ENCODE data around the gene RAPGEFL1. TPM values are rescaled to one million over a fixed set of nuclear protein-coding genes. Genes with fewer than 3 reads are reported as not detected.

RAPGEFL1 gene
- total RNA-seq, 3 donors from 2014 or later: 5.7 to 6.7 (median 6.1) TPM

- no peak overlapping the region for H3K4me3 Mint-ChIP-seq
- H3K9me3 Mint-ChIP-seq: no peaks in the 10 kb centered on the region
- peaks cover 32% of the 10 kb centered on the region for H3K4me1 Mint-ChIP-seq (ENCODE audit: low read depth)
- H3K27me3 Mint-ChIP-seq (ENCODE audit: low read depth): no peaks in the 10 kb centered on the region
- no peak for ATAC-seq
- peaks cover 7% of the 10 kb centered on the region for H3K36me3 Mint-ChIP-seq (ENCODE audit: insufficient read depth)
- no peak for DNase-seq
Measured at GRCh38 chr17:40244255-40244654, 67.0 kb downstream of the RAPGEFL1 start.

Other genes starting within 250 kb of the RAPGEFL1 start
- gene ORMDL3, start 249.9 kb upstream of the RAPGEFL1 start, total RNA-seq: 10 to 100 TPM; 48.9 to 71.0 (median 52.1) TPM
- not detected for gene LRRC3C, start 249.7 kb upstream of the RAPGEFL1 start, total RNA-seq
- 1 to 10 TPM in 1 of 3 donors, under 1 TPM in 2; 0.32 to 1.6 (median 0.41) TPM for gene GSDMA, start 214.5 kb upstream of the RAPGEFL1 start, total RNA-seq
- 100 to 1,000 TPM; 276 to 288 (median 280) TPM for gene PSMD3, start 196.7 kb upstream of the RAPGEFL1 start, total RNA-seq
- gene CSF3, start 162.0 kb upstream of the RAPGEFL1 start, total RNA-seq: not detected
- gene MED24, start 123.1 kb upstream of the RAPGEFL1 start, total RNA-seq: 100 to 1,000 TPM; 133 to 140 (median 134) TPM
- 10 to 100 TPM in 2 of 3 donors, 1 to 10 TPM in 1; 6.6 to 12.4 (median 10.3) TPM for gene THRA, start 114.5 kb upstream of the RAPGEFL1 start, total RNA-seq
- gene NR1D1, start 76.9 kb upstream of the RAPGEFL1 start, total RNA-seq: 10 to 100 TPM; 12.6 to 16.0 (median 13.7) TPM
- 10 to 100 TPM; 63.3 to 68.5 (median 64.1) TPM for gene MSL1, start 55.5 kb upstream of the RAPGEFL1 start, total RNA-seq
- 100 to 1,000 TPM; 100 to 108 (median 103) TPM for gene CASC3, start 36.9 kb upstream of the RAPGEFL1 start, total RNA-seq
- gene WIPF2, start 41.8 kb downstream of the RAPGEFL1 start, total RNA-seq: 10 to 100 TPM; 21.3 to 24.6 (median 22.1) TPM
- gene CDC6, start 110.4 kb downstream of the RAPGEFL1 start, total RNA-seq: 10 to 100 TPM; 67.3 to 94.0 (median 83.6) TPM
- 10 to 100 TPM; 46.5 to 61.9 (median 48.7) TPM for gene RARA, start 131.7 kb downstream of the RAPGEFL1 start, total RNA-seq
- not detected for gene GJD3, start 187.3 kb downstream of the RAPGEFL1 start, total RNA-seq
- 10 to 100 TPM; 10.4 to 16.4 (median 12.0) TPM for gene TOP2A, start 240.4 kb downstream of the RAPGEFL1 start, total RNA-seq

Measured in activated T-cell treated with anti-CD3 and anti-CD28 coated beads, Interleukin-2, amount 50 U/mL, for 4 hours (primary cell).